Liver (tissue), 9 donors: ENCODE data around the gene NRG3. TPM values are rescaled to one million over a fixed set of nuclear protein-coding genes. Genes with fewer than 3 reads are reported as not detected.

ENCODE experiments used
- DNase-seq: peaks from one replicate; pipeline ENCODE4 v3.0.0-alpha.2; 2017; ENCODE audit warnings: low spot score
- H3K27ac ChIP-seq, 2 donors: one replicate each; pipeline ENCODE4 v1.7.0; 2013; ENCODE audit warnings: inconsistent platforms in 2 of 2, low read length in 2 of 2, control low read depth in 1 of 2, low read depth in 1 of 2, mild to moderate bottlenecking in 1 of 2
- H3K27me3 ChIP-seq, 4 donors: one replicate each; pipeline versions ENCODE4 v1.6.1 to v1.7.0; 2013; ENCODE audit warnings: low read length in 3 of 4, inconsistent platforms in 1 of 4, mild to moderate bottlenecking in 1 of 4, moderate library complexity in 1 of 4; ENCODE audit not compliant: control insufficient read depth in 4 of 4, insufficient read depth in 4 of 4
- H3K36me3 ChIP-seq, 4 donors: one replicate each; pipeline versions ENCODE4 v1.6.1 to v1.7.0; 2013; ENCODE audit warnings: low read length in 3 of 4, mild to moderate bottlenecking in 3 of 4, low read depth in 1 of 4, moderate library complexity in 1 of 4; ENCODE audit not compliant: control insufficient read depth in 4 of 4, insufficient read depth in 3 of 4
- H3K4me1 ChIP-seq, 4 donors: one replicate each; pipeline versions ENCODE4 v1.6.1 to v1.7.0; 2013; ENCODE audit warnings: low read length in 3 of 4, mild to moderate bottlenecking in 3 of 4, moderate library complexity in 1 of 4; ENCODE audit not compliant: control insufficient read depth in 4 of 4, insufficient read depth in 4 of 4
- H3K4me3 ChIP-seq, 3 donors: one replicate each; pipeline versions ENCODE4 v1.6.1 to v1.7.0; 2013; ENCODE audit warnings: low read length in 3 of 3, control low read depth in 1 of 3, low read depth in 1 of 3, mild to moderate bottlenecking in 1 of 3
- H3K9ac ChIP-seq, 2 donors: one replicate each; pipeline ENCODE4 v1.7.0; 2013; ENCODE audit warnings: low read length in 2 of 2, mild to moderate bottlenecking in 2 of 2, moderate library complexity in 2 of 2, control low read depth in 1 of 2, low read depth in 1 of 2
- H3K9me3 ChIP-seq, 4 donors: one replicate each; pipeline versions ENCODE4 v1.6.1 to v1.7.0; 2013; ENCODE audit warnings: low read length in 3 of 4; ENCODE audit not compliant: control insufficient read depth in 4 of 4
- ATF3 ChIP-seq: IDR thresholded peaks from 2 replicates; pipeline ENCODE4 v1.6.1; 2016; ENCODE audit warnings: antibody characterized with exemption
- CTCF ChIP-seq: fragments of 150-350 bp; IDR thresholded peaks from 2 replicates; pipeline ENCODE4 v1.5.1; 2017; ENCODE audit warnings: improper control_type of control experiment, low read depth, low read length; ENCODE audit not compliant: missing input control
- FOXA1 ChIP-seq: IDR thresholded peaks from 2 replicates; pipeline ENCODE4 v1.6.1; 2016; ENCODE audit warnings: antibody characterized with exemption
- FOXA2 ChIP-seq: IDR thresholded peaks from 2 replicates; pipeline ENCODE4 v1.6.1; 2016; ENCODE audit warnings: antibody characterized with exemption
- GABPA ChIP-seq, 2 donors: IDR thresholded peaks in 1 of 2; conservative IDR thresholded peaks in 1 of 2; 2 replicates each; pipeline ENCODE4 v1.6.1; 2016; ENCODE audit warnings: antibody characterized with exemption in 2 of 2, mild to moderate bottlenecking in 1 of 2, moderate library complexity in 1 of 2
- HNF4A ChIP-seq, 2 donors: conservative IDR thresholded peaks; 2 replicates each; pipeline ENCODE4 v1.6.1; 2016; ENCODE audit warnings: antibody characterized with exemption in 2 of 2, mild to moderate bottlenecking in 2 of 2
- HNF4G ChIP-seq: IDR thresholded peaks from 2 replicates; pipeline ENCODE4 v1.6.1; 2016; ENCODE audit warnings: antibody characterized with exemption
- JUND ChIP-seq, 2 donors: IDR thresholded peaks; 2 replicates each; pipeline ENCODE4 v1.6.1; 2016; ENCODE audit warnings: antibody characterized with exemption in 2 of 2
- MAX ChIP-seq: IDR thresholded peaks from 2 replicates; pipeline ENCODE4 v1.6.1; 2016; ENCODE audit warnings: antibody characterized with exemption
- NR2F2 ChIP-seq: IDR thresholded peaks from 2 replicates; pipeline ENCODE4 v1.6.1; 2016; ENCODE audit warnings: antibody characterized with exemption
- RAD21 ChIP-seq, 2 donors: IDR thresholded peaks; 2 replicates each; pipeline ENCODE4 v1.6.1; 2016; ENCODE audit warnings: antibody characterized with exemption in 2 of 2, mild to moderate bottlenecking in 2 of 2
- REST ChIP-seq: IDR thresholded peaks from 2 replicates; pipeline ENCODE4 v1.6.1; 2016; ENCODE audit warnings: antibody characterized with exemption, mild to moderate bottlenecking
- RXRA ChIP-seq, 2 donors: IDR thresholded peaks; 2 replicates each; pipeline ENCODE4 v1.6.1; 2017 to 2018; ENCODE audit warnings: antibody characterized with exemption in 2 of 2, mild to moderate bottlenecking in 1 of 2
- SP1 ChIP-seq: IDR thresholded peaks from 2 replicates; pipeline ENCODE4 v1.6.1; 2018; ENCODE audit warnings: antibody characterized with exemption, mild to moderate bottlenecking
- TAF1 ChIP-seq: conservative IDR thresholded peaks from 2 replicates; pipeline ENCODE4 v1.6.1; 2016; ENCODE audit warnings: antibody characterized with exemption, mild to moderate bottlenecking
- YY1 ChIP-seq: IDR thresholded peaks from 2 replicates; pipeline ENCODE4 v1.6.1; 2016; ENCODE audit warnings: antibody characterized with exemption, mild to moderate bottlenecking
- ZBTB33 ChIP-seq: IDR thresholded peaks from 2 replicates; pipeline ENCODE4 v1.6.1; 2016; ENCODE audit warnings: antibody characterized with exemption
- WGBS: extraction: QIAGEN DNeasy Blood & Tissue Kit; methylation state at CpG from one replicate; pipeline ENCODE4 v1.1.7; 2013; 5-methylcytosine and 5-hydroxymethylcytosine counted together
- polyA plus RNA-seq, 2 donors: library from polyadenylated mRNA; stranded (reverse) in 1 of 2; unstranded in 1 of 2; fragments of 200-250 nt in 1 of 2; fragments of >200 nt in 1 of 2; fragmentation: Nextera tagmentation in 1 of 2; extraction: Ambion mirVana in 1 of 2; gene quantifications; one replicate each; pipeline versions ENCODE4 v1.2.1 to v1.2.3, GENCODE V29; 2013 to 2015
- total RNA-seq, 2 donors: library from RNA; depleted of rRNA; stranded (reverse); fragments of >200 nt; gene quantifications; one replicate each; pipeline ENCODE4 v1.2.3, GENCODE V29; 2014
- donor health status: healthy.
- donor health status: healthy.
- donor health status: healthy.
- donor health status: healthy.
- donor health status: healthy.

The NRG3 gene
- total and polyA plus RNA-seq, 4 donors = 0.24 to 3.7 (median 0.38) TPM

- Histone ChIP-seq H3K27ac (no peak overlapping the region), H3K9ac (no peak overlapping the region), H3K27me3 (no peaks in the 10 kb centered on the region), H3K4me3 (no peak overlapping the region), H3K36me3 (no peaks in the 10 kb centered on the region), H3K4me1 (no peaks in the 10 kb centered on the region), H3K9me3 (peaks cover 0 to 4% (median 0%) of the 10 kb centered on the region in 4 donors)
- TF ChIP-seq NR2F2 (no peak), TAF1 (no peak), RXRA (IDR thresholded peaks at IDR 0.05) (no peak), MAX (no peak), HNF4G (no peak), YY1 (no peak), GABPA (IDR thresholded peaks at IDR 0.05 in 1 of 2, conservative IDR thresholded peaks at IDR 0.05 in 1 of 2) (no peak), SP1 (no peak), HNF4A (conservative IDR thresholded peaks at IDR 0.05) (no peak), ATF3 (no peak)
- WGBS = 69% methylated on average over 4 of the region's 4 CpGs
- DNase-seq = no peak
Measured at GRCh38 chr10:82308641-82309040, 433.6 kb downstream of the NRG3 start.

- DNase-seq = no peak
- Histone ChIP-seq H3K4me3 (no peak overlapping the region), H3K36me3 (no peaks in the 10 kb centered on the region), H3K9ac (no peak overlapping the region), H3K4me1 (no peaks in the 10 kb centered on the region), H3K27ac (no peak overlapping the region), H3K9me3 (peaks cover 0 to 4% (median 0%) of the 10 kb centered on the region in 4 donors), H3K27me3 (no peaks in the 10 kb centered on the region)
- TF ChIP-seq ZBTB33 (no peak), CTCF (no peak), ATF3 (no peak), JUND (IDR thresholded peaks at IDR 0.05) (no peak), MAX (no peak), NR2F2 (no peak), RXRA (IDR thresholded peaks at IDR 0.05) (no peak), FOXA1 (no peak), RAD21 (IDR thresholded peaks at IDR 0.05) (no peak), SP1 (no peak), FOXA2 (no peak), REST (no peak)
- 85% methylated on average over 3 of the region's 3 CpGs for WGBS
Measured at GRCh38 chr10:82310839-82311238, 435.8 kb downstream of the NRG3 start.
